ENCODE results near the gene TMEM86B.

TMEM86B gene

GRCh38 chr19:55257461-55258420 lies 29.2 kb upstream of the TMEM86B start:
- no peak for DNase-seq (ENCODE audit: low read depth, low spot score)
- H3K27ac ChIP-seq: peak overlapping the region; percentile 93

- no peak for DNase-seq (ENCODE audit: low read depth, low spot score)
- no peak overlapping the region for H3K27ac ChIP-seq
Measured at GRCh38 chr19:55256562-55257460, 28.2 kb upstream of the TMEM86B start.

GRCh38 chr19:55255618-55256423 lies 27.3 kb upstream of the TMEM86B start:
- DNase-seq (ENCODE audit: low read depth, low spot score): peak; percentile 60
- H3K27ac ChIP-seq: peak overlapping the region; percentile 11

- H3K27ac ChIP-seq: no peak overlapping the region
- no peak for DNase-seq (ENCODE audit: low read depth, low spot score)
Measured at GRCh38 chr19:55254625-55254977, 26.0 kb upstream of the TMEM86B start.

GRCh38 chr19:55253842-55254624 lies 25.5 kb upstream of the TMEM86B start:
- no peak overlapping the region for H3K27ac ChIP-seq
- DNase-seq (ENCODE audit: low read depth, low spot score): no peak

GRCh38 chr19:55252760-55253663 lies 24.4 kb upstream of the TMEM86B start:
- H3K27ac ChIP-seq: no peak overlapping the region
- DNase-seq (ENCODE audit: low read depth, low spot score): no peak

- DNase-seq (ENCODE audit: low read depth, low spot score): no peak
- H3K27ac ChIP-seq: no peak overlapping the region
Measured at GRCh38 chr19:55251341-55252081, 22.9 kb upstream of the TMEM86B start.

GRCh38 chr19:55250262-55251036 lies 21.9 kb upstream of the TMEM86B start:
- DNase-seq (ENCODE audit: low read depth, low spot score): no peak
- H3K27ac ChIP-seq: no peak overlapping the region

GRCh38 chr19:55249841-55250240 lies 21.3 kb upstream of the TMEM86B start:
- H3K27ac ChIP-seq: no peak overlapping the region
- no peak for DNase-seq (ENCODE audit: low read depth, low spot score)

GRCh38 chr19:55248704-55249103 lies 20.1 kb upstream of the TMEM86B start:
- no peak for DNase-seq (ENCODE audit: low read depth, low spot score)
- H3K27ac ChIP-seq: no peak overlapping the region

- DNase-seq (ENCODE audit: low read depth, low spot score): no peak
- no peak overlapping the region for H3K27ac ChIP-seq
Measured at GRCh38 chr19:55248166-55248675, 19.7 kb upstream of the TMEM86B start.

GRCh38 chr19:55247621-55248099 lies 19.1 kb upstream of the TMEM86B start:
- H3K27ac ChIP-seq: no peak overlapping the region
- DNase-seq (ENCODE audit: low read depth, low spot score): peak; percentile 53

- DNase-seq (ENCODE audit: low read depth, low spot score): no peak
- no peak overlapping the region for H3K27ac ChIP-seq
Measured at GRCh38 chr19:55246462-55247451, 18.2 kb upstream of the TMEM86B start.

- DNase-seq (ENCODE audit: low read depth, low spot score): no peak
- H3K27ac ChIP-seq: no peak overlapping the region
Measured at GRCh38 chr19:55245236-55245904, 16.8 kb upstream of the TMEM86B start.
